Stimulated activated CD8-positive, alpha-beta memory T cell treated with anti-CD3 and anti-CD28 coated beads, Interleukin-12 subunit alpha, Interleukin-12 subunit beta, amount 100 ng/mL, for 24 hours (primary cell): ENCODE measurements around the gene TMEM18.
"Not testable (repeated sequence)": the region's sequence is repeated elsewhere in the genome, so short reads cannot be mapped to it uniquely, and the experiment has no call there.

Experiments used
- DNase-seq: peaks from one replicate; pipeline ENCODE4 v3.0.0-alpha.2; 2020; ENCODE audit errors: extremely low read depth

The TMEM18 gene

GRCh38 chr2:693606-694005, 16.4 kb upstream of the TMEM18 start:
- no peak for DNase-seq

- DNase-seq: no peak
Observed at GRCh38 chr2:692767-693166, 15.6 kb upstream of the TMEM18 start.

GRCh38 chr2:691821-692761, 14.9 kb upstream of the TMEM18 start:
- DNase-seq: no peak

GRCh38 chr2:690799-691198, 13.6 kb upstream of the TMEM18 start:
- no peak for DNase-seq

GRCh38 chr2:689877-690510, 12.8 kb upstream of the TMEM18 start:
- no peak for DNase-seq

DNA sequence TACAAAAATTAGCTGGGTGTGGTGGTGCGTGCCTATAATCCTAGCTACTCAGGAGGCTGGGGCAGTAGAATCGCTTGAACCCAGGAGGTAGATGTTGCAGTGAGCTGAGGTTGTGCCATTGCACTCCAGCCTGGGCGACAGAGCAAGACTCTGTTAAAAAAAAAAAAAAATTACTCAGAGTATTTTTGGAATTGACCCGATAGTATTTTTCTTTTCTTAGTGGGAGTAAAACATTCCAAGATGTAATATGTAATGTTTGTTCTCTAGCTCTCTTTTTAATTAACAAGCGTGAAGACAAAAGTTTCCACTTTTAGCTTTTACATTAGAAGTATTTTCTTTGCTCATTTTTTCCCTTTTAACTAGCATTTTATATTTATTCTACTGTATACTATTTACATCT, 12.0 kb upstream of the TMEM18 start:
- no peak for DNase-seq

DNA sequence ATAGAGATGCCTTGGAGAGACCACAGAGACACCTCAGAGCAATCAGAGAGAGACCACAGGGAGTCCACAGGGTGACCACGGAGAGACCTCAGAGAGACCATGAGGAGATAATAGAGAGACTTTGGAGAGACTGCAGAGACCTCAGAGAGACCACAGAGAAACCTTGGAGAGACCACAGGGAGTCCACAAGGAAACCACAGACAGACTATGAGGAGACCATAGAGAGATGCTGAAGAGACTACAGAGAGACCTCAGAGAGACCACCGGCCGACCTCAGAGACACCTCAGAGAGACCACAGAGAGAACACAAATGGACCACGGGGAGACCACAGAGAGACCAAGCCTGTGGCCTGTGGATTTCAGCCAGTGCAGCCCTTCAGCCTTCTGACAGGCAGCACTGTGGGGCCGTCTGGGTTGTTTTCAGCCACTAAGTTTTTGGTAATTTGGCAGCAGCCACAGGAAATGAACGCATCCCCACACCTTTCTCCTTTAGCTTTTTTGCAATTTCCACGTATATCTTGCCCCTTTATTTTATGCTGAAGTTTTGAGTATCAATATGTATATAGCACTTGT, 11.4 kb upstream of the TMEM18 start:
- DNase-seq: no peak

- DNase-seq: no peak
Observed at GRCh38 chr2:685421-685820, 8.2 kb upstream of the TMEM18 start.

DNA sequence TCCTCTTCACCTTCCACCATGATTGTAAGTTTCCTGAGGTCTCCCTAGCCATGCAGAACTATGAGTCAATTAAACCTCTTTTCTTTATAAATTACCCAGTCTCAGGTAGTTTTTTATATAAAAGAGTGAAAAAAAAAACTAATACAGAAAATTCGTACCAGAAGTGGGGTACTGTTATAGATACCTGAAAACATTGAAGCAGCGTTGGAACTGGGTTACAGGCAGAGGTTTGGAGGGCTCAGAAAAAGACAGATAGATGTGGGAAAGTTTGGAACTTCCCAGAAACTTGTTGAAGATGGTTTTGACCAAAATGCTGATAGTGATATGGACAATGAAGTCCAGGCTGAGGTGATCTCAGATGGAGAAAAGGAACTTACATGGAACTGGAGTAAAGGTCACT, 7.7 kb upstream of the TMEM18 start:
- DNase-seq: not testable (repeated sequence)

- no peak for DNase-seq
Observed at GRCh38 chr2:682226-682625, 5.0 kb upstream of the TMEM18 start.

DNA sequence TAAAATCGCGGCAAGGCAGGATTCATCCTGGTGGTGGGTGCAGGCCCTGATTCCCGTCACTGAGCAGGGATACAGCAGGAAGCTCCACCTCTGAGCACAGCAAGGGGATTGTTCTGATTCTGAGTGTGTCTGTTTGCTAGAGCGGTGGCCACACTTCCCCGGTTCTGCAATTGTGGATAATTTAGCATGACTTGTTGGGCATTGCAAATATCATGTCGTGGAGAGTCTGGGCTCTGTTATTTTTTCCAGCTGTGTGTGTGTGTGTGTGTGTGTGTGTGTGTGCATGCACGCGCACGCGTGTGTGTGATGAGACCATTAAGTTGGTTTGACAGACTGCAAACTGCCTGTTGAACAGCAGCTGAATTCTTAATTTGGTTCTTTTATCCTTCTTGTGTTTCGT, 4.1 kb upstream of the TMEM18 start:
- no peak for DNase-seq

DNA sequence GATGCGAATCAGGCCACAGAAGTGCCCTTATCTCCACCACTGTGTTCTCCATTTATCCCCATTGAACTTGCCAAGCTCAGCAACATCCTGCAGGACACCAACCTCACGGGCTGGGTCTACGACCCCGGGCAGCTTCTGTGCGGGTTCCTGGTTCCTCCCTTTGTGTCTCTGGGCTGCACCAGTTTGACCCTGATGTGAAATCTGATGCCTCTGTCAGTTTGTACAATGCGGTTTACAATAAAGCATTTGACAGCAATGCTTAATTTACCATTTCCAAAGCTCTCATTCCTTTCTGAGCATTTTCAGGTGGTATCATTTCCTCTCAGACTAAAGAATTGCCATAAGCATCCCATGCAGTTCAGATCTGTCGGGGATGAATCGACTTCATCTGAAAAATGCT, 3.3 kb upstream of the TMEM18 start:
- DNase-seq: no peak

GRCh38 chr2:678964-679363, 1.8 kb upstream of the TMEM18 start:
- no peak for DNase-seq

GRCh38 chr2:677959-678550, 849 bp upstream of the TMEM18 start:
- no peak for DNase-seq

DNA sequence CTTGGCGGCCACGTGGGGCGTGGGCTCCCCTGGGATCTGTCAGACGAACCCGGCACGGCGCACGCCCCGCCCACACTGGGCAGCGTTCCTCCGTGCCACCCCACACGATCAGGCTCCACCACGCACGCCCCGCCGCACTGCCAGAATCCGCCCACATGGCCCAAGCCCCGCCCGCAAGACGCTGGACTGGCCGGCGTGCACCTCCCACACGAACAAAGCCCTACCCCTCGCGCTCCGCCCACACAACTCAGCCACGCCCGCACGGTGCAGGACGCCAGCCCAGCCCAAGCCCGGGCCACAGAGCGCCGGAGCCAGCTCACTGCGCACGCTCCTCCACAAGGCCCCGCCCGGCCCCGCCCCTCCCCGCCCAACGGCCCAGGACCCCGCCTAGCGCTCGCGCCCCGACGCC, 555 bp downstream of the TMEM18 start:
- DNase-seq: peak; percentile 85

DNA sequence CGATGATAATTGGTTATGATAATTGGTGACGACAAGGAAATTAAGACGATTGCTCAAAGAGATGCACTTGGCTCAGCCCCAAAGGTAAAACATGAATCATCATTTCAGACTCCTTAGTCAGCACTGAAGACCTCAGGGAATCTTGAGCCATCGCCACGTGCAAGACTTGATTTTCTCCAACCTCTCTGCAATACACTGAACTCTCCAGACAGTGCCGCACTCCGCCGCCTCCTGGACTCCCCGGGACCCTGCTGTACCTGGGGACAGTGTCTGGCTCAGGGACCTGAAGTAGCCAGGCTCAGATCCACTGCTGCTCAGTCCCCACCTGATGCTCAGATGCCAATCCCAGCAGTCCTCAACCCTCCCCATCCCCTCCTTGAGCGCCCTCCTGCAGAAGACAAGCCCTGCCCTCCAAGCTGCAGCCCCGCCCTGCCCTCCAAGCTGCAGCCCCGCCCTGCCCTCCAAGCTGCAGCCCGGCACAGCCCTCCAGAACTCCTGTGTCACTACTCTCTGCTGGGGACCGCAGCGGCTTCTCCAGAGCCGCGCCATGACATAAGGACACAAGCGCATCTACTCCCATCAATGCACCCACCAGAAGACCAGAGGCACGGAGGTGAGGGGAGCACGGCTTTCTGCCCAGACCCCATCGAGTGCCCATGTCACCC, 1.1 kb downstream of the TMEM18 start:
- DNase-seq: no peak

DNA sequence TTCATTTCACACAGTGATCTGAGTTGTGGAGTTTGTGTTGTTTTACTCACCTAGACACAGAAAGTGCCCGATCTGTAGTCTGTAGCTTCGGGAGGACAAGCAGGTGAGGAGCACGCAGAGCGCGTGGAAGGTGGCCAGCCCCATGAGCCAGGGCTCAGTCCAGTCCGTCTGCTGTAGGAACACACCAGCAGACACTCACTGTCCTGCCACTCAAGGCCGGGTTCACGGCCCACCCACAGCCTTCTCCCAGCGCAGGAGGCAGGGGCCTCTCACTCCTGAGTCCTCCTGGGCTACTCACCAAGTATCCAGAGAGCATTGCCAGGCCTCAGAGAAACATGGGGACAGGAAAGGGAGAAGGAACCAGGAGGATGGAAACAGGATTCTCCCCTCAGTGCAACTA, 1.7 kb downstream of the TMEM18 start:
- DNase-seq: no peak

GRCh38 chr2:675051-675450, 2.2 kb downstream of the TMEM18 start:
- DNase-seq: no peak

DNA sequence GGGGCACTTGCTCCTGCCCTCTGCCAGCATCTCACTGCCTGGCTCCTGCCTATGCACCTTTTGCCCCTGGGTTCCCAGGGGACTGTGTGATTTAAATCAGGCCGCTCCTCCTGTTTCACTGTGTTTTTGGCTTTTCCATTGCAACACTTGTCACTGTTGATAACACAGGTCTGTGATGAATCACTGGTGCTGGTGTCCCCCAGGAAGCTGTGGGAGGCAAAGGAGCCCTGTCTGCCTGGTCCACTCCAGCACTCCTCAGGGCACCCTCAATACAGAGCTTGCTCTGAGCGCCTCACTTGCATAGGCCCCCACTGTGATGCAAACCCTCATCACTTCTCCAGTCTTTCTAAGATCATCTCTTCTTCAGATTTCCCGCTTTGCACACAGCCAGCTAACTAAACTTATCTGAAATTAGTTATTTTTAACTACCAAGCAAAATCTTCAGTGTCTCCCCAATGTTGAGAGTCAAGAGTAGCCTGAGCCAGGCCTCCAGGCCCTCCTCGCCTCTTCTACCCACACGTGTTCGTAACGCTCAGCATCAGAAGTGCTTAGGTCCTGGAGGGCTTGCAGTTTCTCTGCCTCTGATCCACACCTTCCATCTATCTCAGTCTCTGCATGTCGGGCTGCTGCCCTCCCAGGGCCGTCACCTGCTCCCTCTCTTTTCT, 2.8 kb downstream of the TMEM18 start:
- no peak for DNase-seq

DNA sequence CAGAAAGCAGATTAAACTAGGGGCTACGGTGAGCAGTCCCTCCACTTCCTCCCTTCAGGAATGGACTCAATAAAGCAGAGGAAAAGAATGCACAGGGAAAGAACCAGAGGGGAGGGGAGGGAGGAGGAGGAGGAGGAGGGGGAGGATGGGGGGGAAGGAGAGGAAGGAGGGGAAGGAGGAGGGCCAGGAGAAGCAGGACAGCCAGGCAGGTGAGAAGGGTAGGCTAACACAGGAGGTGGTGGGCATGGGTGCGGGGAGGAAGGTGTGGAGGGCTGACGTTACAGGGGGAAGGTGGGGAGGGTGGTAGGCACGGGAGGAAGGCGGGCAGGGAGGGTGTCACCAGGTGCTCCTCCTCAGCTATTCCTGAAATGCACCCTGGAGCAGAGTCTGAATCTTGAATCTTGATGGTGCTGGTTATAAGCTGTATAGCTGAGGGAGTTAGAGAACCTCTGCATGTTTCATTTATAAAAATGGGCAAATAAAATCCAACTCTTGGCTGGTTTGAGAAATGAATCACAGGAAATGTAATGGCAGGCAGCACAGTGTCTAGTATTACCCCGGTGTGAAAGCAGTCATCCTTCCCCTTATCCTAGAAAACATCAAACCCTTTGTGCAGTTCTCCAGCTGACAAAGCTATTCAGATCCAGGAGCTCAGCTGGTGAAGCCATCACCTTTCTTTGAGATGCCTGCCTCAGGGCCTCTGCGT, 3.4 kb downstream of the TMEM18 start:
- DNase-seq: no peak

- DNase-seq: no peak
Observed at GRCh38 chr2:673016-673415, 4.2 kb downstream of the TMEM18 start.
